Measurements from ENCODE around the gene PCSK4.

DNA sequence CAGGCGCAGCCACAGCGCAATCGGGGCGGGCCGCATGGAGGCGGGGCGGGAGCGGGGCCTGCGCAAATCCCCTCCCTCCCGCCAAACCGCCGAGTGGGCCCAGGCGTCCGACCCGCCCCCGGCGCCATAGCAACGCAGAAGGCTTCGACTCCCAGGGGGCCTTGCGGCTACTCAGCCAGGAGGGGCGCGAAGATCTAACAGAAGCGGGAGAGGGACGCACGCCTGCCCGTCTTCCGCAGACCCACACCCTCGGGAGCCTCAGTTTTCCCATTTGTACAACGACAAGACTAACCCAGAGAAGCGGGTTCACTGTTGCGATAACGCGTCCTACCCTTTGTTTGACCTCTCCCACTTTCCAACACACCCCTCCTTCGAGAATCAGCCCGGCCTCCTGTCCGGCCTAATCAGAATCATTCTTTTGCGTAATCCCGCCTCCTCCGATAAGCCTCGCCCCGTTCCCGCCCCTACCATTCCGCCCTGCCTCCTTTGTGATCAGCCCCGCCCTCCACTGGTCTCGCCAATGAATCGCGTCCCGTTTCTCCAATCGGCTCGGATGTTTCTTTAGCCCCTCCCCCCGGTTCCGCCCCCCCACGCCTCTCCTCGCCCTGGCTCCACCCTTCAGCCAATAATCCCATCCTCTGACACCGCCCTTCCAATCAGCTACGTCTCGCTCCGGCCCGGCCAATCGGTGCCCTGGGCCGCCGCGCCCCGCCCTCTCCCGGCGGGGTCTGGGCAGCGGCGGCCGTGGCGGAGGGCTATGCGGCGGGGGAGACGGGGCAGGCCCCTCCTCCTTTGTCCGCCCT is at the start of gene PCSK4:
- TF ChIP-seq, protein P1, sequence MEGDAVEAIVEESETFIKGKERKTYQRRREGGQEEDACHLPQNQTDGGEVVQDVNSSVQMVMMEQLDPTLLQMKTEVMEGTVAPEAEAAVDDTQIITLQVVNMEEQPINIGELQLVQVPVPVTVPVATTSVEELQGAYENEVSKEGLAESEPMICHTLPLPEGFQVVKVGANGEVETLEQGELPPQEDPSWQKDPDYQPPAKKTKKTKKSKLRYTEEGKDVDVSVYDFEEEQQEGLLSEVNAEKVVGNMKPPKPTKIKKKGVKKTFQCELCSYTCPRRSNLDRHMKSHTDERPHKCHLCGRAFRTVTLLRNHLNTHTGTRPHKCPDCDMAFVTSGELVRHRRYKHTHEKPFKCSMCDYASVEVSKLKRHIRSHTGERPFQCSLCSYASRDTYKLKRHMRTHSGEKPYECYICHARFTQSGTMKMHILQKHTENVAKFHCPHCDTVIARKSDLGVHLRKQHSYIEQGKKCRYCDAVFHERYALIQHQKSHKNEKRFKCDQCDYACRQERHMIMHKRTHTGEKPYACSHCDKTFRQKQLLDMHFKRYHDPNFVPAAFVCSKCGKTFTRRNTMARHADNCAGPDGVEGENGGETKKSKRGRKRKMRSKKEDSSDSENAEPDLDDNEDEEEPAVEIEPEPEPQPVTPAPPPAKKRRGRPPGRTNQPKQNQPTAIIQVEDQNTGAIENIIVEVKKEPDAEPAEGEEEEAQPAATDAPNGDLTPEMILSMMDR (conservative IDR thresholded peaks at IDR 0.05; ENCODE audit: low read depth, low read length) = no peak
- TF ChIP-seq RAD21 (IDR thresholded peaks at IDR 0.05; ENCODE audit: low read length) = no peak

All from IMR-90 (cell line).